Progenitor cell of endocrine pancreas (in vitro differentiated cells): ENCODE results near the gene DHX8. TPM values are rescaled to one million over a fixed set of nuclear protein-coding genes. Genes with fewer than 3 reads are reported as not detected.
"Not testable (repeated sequence)": the region's sequence is repeated elsewhere in the genome, so short reads cannot be mapped to it uniquely, and the experiment has no call there.

Experiments
- DNase-seq: peaks from one replicate; pipeline ENCODE4 v3.0.0; 2021; ENCODE audit warnings: low spot score; ENCODE audit not compliant: unreplicated experiment
- H3K27ac Mint-ChIP-seq: 2 replicates; pipeline ENCODE4 v1.8.0; 2021; ENCODE audit warnings: mild to moderate bottlenecking, moderate library complexity, mixed read lengths
- H3K27me3 Mint-ChIP-seq: 2 replicates; pipeline ENCODE4 v1.8.0; 2021; ENCODE audit warnings: mixed read lengths
- H3K36me3 Mint-ChIP-seq: 2 replicates; pipeline ENCODE4 v1.8.0; 2022; ENCODE audit warnings: mixed read lengths; ENCODE audit not compliant: insufficient read depth
- H3K4me1 Mint-ChIP-seq: 2 replicates; pipeline ENCODE4 v1.8.0; 2021; ENCODE audit warnings: low read depth, mixed read lengths
- H3K4me3 Mint-ChIP-seq: 2 replicates; pipeline ENCODE4 v1.8.0; 2021; ENCODE audit warnings: low read depth, mild to moderate bottlenecking, moderate library complexity, mixed read lengths
- H3K9me3 Mint-ChIP-seq: 2 replicates; pipeline ENCODE4 v1.8.0; 2021; ENCODE audit warnings: low read depth, mixed read lengths
- total RNA-seq: library from RNA; stranded (reverse); gene quantifications from 2 replicates; pipeline ENCODE4 v1.2.1, GENCODE V29; 2021
- TF ChIP-seq, protein P1 (sequence below): fragments of 200-600 bp; sonication (generic); IDR thresholded peaks from one replicate; pipeline ENCODE4 v1.5.0; 2021; ENCODE audit warnings: antibody characterized with exemption, mild to moderate bottlenecking; ENCODE audit not compliant: unreplicated experiment

The DHX8 gene
- total RNA-seq, 1 donor from 2014 or later, result 55.2 TPM

DNA sequence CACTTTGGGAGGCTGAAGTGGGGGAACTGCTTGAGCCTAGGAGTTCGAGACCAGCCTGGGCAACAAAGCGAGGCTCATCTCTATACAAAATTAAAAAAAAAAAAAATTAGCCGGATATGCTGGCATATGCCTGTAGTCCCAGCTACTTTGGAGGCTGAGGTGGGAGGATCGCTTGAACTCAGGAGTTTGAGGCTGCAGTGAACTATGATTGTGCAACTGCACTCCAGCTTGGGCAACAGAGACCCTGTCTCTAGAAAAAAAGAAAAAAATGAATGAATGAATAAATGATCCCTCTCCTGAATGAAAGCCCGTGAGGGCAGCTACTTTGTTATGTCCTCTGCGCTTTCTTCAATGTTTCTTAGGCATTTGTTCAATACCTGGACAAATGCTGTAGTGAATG, 27.7 kb upstream of the DHX8 start:
- no peak for DNase-seq
- TF ChIP-seq, protein P1, sequence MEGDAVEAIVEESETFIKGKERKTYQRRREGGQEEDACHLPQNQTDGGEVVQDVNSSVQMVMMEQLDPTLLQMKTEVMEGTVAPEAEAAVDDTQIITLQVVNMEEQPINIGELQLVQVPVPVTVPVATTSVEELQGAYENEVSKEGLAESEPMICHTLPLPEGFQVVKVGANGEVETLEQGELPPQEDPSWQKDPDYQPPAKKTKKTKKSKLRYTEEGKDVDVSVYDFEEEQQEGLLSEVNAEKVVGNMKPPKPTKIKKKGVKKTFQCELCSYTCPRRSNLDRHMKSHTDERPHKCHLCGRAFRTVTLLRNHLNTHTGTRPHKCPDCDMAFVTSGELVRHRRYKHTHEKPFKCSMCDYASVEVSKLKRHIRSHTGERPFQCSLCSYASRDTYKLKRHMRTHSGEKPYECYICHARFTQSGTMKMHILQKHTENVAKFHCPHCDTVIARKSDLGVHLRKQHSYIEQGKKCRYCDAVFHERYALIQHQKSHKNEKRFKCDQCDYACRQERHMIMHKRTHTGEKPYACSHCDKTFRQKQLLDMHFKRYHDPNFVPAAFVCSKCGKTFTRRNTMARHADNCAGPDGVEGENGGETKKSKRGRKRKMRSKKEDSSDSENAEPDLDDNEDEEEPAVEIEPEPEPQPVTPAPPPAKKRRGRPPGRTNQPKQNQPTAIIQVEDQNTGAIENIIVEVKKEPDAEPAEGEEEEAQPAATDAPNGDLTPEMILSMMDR, result no peak
- no peak overlapping the region for H3K4me3 Mint-ChIP-seq
- peaks cover 17% of the 10 kb centered on the region for H3K4me1 Mint-ChIP-seq
- H3K36me3 Mint-ChIP-seq, result peaks cover 3% of the 10 kb centered on the region
- no peaks in the 10 kb centered on the region for H3K27me3 Mint-ChIP-seq
- H3K27ac Mint-ChIP-seq, result no peak overlapping the region
- H3K9me3 Mint-ChIP-seq, result no peaks in the 10 kb centered on the region

DNA sequence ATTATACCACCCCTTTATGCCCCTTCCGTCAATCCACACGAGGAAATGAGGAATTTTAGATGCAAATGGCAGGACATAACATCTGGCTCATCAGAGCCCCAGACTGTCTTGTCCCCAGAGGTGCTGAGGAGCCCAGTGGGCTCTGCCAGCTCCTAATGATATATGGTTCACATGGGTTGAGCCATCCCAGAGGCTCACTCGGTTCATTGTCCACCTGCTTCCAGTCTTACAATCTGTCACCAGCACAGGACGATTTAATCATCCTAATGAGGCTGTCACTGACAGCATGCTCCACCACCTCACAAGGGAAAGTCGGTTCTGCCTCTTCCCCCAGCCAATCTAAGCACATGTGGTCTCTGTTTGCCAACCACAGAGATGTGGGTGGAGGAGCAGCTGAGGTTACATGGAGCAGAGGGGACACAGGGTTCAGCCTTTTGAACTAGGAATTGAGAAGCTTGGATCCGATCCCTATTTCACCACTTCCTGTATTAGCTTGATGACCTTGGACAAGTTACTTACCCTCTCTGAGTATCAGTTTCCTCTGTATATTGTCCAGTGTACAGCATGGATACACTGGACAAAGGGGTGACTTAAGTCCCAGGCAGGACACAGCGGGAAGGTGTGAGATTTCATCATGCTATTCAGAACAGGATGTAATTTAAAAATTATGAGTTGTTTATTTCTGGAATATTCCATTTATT, 27.0 kb upstream of the DHX8 start:
- Mint-ChIP-seq H3K27me3 (no peaks in the 10 kb centered on the region), H3K4me3 (no peak overlapping the region), H3K9me3 (no peaks in the 10 kb centered on the region), H3K4me1 (peaks cover 17% of the 10 kb centered on the region), H3K27ac (no peak overlapping the region), H3K36me3 (no peaks in the 10 kb centered on the region)
- no peak for DNase-seq
- TF ChIP-seq, protein P1, result no peak

DNA sequence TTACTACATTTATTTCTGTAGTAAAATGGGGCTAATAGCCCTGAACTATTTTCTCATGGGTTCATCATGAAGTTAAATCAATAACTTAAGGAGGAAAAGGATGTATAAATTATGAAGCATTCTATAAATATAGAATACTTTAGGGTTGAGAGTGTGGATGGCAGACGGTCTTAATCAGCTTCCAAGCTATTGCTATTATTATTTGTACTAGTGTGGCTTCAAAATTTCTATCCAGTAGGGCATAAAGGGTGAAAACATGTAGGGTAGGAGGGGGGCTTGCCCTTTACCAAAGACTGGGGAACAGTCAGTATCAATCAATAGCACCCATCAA, 26.4 kb upstream of the DHX8 start:
- DNase-seq, result no peak
- Mint-ChIP-seq H3K4me3 (no peak overlapping the region), H3K9me3 (no peaks in the 10 kb centered on the region), H3K27ac (no peak overlapping the region), H3K4me1 (peaks cover 17% of the 10 kb centered on the region), H3K36me3 (no peaks in the 10 kb centered on the region), H3K27me3 (no peaks in the 10 kb centered on the region)
- TF ChIP-seq, protein P1, result no peak

DNA sequence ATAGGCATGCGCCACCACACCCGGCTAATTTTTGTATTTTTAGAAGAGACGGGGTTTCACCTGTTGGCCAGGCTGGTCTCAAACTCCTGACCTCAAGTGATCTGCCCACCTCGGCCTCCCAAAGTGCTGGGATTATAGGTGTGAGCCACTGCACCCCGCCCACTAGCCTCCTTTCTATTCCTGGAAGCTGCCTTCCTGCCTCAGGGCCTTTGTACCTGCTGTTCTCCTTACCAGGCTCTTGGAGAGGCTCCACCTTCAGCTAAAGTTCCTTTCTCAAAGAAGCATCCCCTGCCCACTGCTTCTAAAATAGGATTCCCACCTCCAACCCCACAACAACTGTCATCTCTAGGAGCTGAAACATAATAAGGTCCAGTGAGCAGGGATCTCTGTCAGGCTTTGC, 23.9 kb upstream of the DHX8 start:
- H3K4me3 Mint-ChIP-seq, H3K36me3 Mint-ChIP-seq, DNase-seq, H3K9me3 Mint-ChIP-seq, H3K27ac Mint-ChIP-seq, H3K27me3 Mint-ChIP-seq: not testable (repeated sequence)
- peaks cover 16% of the 10 kb centered on the region for H3K4me1 Mint-ChIP-seq

DNA sequence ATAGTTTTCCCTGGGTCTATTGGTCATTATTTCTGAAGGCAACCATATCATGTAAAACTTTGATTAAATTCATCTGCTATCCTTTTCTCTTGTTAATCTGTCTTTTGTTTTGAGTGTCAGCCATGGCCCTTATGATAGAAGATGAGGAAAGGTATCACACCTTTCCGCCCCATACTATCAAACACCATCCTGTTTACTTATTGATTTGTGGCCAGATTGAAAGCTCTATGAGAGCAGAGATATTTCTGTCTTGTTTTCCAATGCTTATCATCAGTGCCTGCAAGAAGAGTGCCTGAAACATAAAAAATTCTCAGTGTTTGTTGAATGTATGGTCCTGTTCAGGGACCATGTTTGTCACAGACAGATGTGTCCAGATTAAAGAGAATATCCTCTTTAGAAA, 22.6 kb upstream of the DHX8 start:
- Mint-ChIP-seq H3K27ac (no peak overlapping the region), H3K4me1 (peaks cover 19% of the 10 kb centered on the region), H3K27me3 (no peaks in the 10 kb centered on the region), H3K36me3 (no peaks in the 10 kb centered on the region), H3K4me3 (no peak overlapping the region), H3K9me3 (no peaks in the 10 kb centered on the region)
- DNase-seq, result no peak
- TF ChIP-seq, protein P1, result no peak

DNA sequence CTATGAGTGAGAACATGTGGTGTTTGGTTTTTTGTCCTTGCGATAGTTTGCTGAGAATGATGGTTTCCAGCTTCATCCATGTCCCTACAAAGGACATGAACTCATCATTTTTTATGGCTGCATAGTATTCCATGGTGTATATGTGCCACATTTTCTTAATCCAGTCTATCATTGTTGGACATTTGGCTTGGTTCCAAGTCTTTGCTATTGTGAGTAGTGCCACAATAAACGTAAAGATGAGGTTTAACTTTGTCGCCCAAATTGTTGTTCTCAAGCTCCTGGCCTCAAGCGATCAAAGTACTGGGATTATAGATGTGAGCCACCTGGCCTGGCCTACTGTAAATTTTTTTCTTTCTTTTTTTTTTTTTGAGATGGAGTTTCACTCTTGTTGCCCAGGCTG, 21.2 kb upstream of the DHX8 start:
- H3K27me3 Mint-ChIP-seq, H3K4me3 Mint-ChIP-seq, H3K9me3 Mint-ChIP-seq, DNase-seq, H3K27ac Mint-ChIP-seq, H3K36me3 Mint-ChIP-seq: not testable (repeated sequence)
- H3K4me1 Mint-ChIP-seq, result peaks cover 12% of the 10 kb centered on the region
